Endothelial cell (in vitro differentiated cells): ENCODE data around the gene PPP6C. TPM values are rescaled to one million over a fixed set of nuclear protein-coding genes. Genes with fewer than 3 reads are reported as not detected.
"Not testable (repeated sequence)": the region's sequence is repeated elsewhere in the genome, so short reads cannot be mapped to it uniquely, and the experiment has no call there.

Experiments
- DNase-seq: peaks from one replicate; pipeline ENCODE4 v3.0.0; 2021; ENCODE audit warnings: low spot score
- H3K27ac Mint-ChIP-seq: one replicate; pipeline ENCODE4 v1.8.0; 2021; ENCODE audit warnings: mixed read lengths, inconsistent platforms; ENCODE audit not compliant: unreplicated experiment
- H3K27me3 Mint-ChIP-seq: one replicate; pipeline ENCODE4 v1.8.0; 2021; ENCODE audit warnings: mild to moderate bottlenecking, moderate library complexity, mixed read lengths, inconsistent platforms; ENCODE audit not compliant: unreplicated experiment
- H3K36me3 Mint-ChIP-seq: one replicate; pipeline ENCODE4 v1.8.0; 2021; ENCODE audit warnings: mild to moderate bottlenecking, low read depth, mixed read lengths, inconsistent platforms; ENCODE audit not compliant: unreplicated experiment
- H3K4me1 Mint-ChIP-seq: one replicate; pipeline ENCODE4 v1.8.0; 2021; ENCODE audit warnings: mild to moderate bottlenecking, mixed read lengths, inconsistent platforms; ENCODE audit not compliant: unreplicated experiment
- H3K4me3 Mint-ChIP-seq: one replicate; pipeline ENCODE4 v1.8.0; 2021; ENCODE audit warnings: mild to moderate bottlenecking, mixed read lengths, inconsistent platforms; ENCODE audit not compliant: unreplicated experiment
- H3K9me3 Mint-ChIP-seq: one replicate; pipeline ENCODE4 v1.8.0; 2021; ENCODE audit warnings: mixed read lengths, inconsistent platforms; ENCODE audit not compliant: unreplicated experiment
- CTCF ChIP-seq: fragments of 200-600 bp; sonication (generic); IDR thresholded peaks from one replicate; pipeline ENCODE4 v1.5.0; 2021; ENCODE audit warnings: antibody characterized with exemption; ENCODE audit not compliant: unreplicated experiment
- total RNA-seq: library from RNA; stranded (reverse); fragmentation: NEBNext Ultra II Directional; extraction: Animal tissue kit (Norgen Biotek cat#: 25700); gene quantifications from one replicate; pipeline ENCODE4 v1.2.1, GENCODE V29; 2021; ENCODE audit not compliant: unreplicated experiment

PPP6C gene
- total RNA-seq, 1 donor from 2014 or later: 46.0 TPM

DNA sequence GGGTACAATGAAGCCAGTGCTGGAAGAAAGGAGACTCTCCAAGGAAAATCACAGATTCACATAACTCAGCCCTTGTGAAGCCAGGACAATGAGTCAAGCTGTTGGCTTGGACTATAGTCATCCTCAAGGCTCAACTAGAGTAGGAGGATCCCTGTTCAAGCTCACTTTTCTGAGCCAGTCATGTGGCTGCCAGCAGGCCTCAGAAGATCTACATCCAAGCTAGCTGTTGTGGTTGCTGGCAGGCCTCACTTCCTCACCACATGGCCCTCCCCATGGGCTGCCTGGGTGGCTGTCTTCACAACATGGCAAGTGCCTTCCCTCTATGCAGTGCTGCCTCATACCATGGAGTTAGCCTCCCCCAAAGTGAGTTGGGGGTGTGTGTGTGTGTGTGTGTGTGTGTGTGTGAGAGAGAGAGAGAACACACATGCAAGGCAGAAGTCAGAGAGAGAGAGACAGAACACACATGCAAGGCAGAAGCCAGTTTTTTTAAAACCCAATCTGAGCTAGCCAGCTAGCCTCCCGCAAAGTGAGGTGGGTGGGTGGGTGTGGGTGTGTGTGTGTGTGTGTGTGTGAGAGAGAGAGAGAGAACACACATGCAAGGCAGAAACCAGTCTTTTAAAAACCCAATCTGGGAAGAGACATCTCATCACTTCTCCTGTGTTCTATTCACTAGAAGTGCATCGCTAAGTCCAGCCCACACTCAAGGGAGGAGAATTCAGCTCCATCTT lies 63.4 kb downstream of the PPP6C start:
- Mint-ChIP-seq H3K4me1 (peaks cover 1% of the 10 kb centered on the region), H3K27me3 (no peaks in the 10 kb centered on the region), H3K36me3 (peaks cover 4% of the 10 kb centered on the region), H3K27ac (no peak overlapping the region), H3K9me3 (no peaks in the 10 kb centered on the region), H3K4me3 (no peak overlapping the region)
- no peak for TF ChIP-seq CTCF
- no peak for DNase-seq

- H3K27ac Mint-ChIP-seq: no peak overlapping the region
- no peak overlapping the region for H3K4me3 Mint-ChIP-seq
- DNase-seq: no peak
- H3K9me3 Mint-ChIP-seq: no peaks in the 10 kb centered on the region
- TF ChIP-seq CTCF: no peak
- peaks cover 2% of the 10 kb centered on the region for H3K4me1 Mint-ChIP-seq
- H3K36me3 Mint-ChIP-seq: peaks cover 4% of the 10 kb centered on the region
- no peaks in the 10 kb centered on the region for H3K27me3 Mint-ChIP-seq
Measured at GRCh38 chr9:125125523-125125922, 64.1 kb downstream of the PPP6C start.

- Mint-ChIP-seq H3K4me1 (peaks cover 2% of the 10 kb centered on the region), H3K9me3 (no peaks in the 10 kb centered on the region), H3K4me3 (no peak overlapping the region), H3K27me3 (no peaks in the 10 kb centered on the region), H3K27ac (peak overlapping the region; percentile 42), H3K36me3 (peaks cover 9% of the 10 kb centered on the region)
- no peak for DNase-seq
- no peak for TF ChIP-seq CTCF
Measured at GRCh38 chr9:125121146-125121545, 68.5 kb downstream of the PPP6C start.

DNA sequence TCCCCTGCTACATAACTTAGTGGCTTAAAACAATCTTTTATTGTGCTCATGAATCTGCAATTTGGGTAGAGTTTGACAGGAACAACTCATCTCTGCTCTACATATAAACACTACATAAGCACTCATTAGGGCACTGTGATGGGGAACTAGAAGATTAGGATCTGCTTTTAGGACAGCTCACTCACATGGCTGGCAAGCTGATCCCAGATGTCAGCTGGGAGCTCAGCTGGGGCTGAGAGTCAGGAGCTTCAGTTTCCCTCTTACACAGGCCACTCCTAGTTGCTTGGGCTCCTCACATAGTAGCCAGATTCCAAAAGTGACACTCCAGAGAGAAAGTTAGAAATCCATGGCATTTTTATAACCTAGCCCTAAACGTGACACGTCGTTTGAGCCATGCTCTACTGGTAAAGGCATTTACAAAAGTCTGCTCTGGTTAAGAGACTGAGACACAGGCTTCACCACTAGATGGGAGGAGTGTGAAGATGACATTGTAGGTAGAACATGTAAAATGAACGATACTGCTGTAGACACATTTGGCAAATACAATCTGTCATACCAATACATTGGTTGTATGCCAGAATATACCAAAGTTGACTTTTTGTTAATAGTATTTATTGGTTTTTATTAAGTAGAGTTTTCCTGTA lies 69.8 kb downstream of the PPP6C start:
- H3K4me3 Mint-ChIP-seq: no peak overlapping the region
- no peaks in the 10 kb centered on the region for H3K27me3 Mint-ChIP-seq
- H3K27ac Mint-ChIP-seq: no peak overlapping the region
- H3K4me1 Mint-ChIP-seq: peaks cover 2% of the 10 kb centered on the region
- H3K36me3 Mint-ChIP-seq: peaks cover 9% of the 10 kb centered on the region
- no peak for DNase-seq
- no peak for TF ChIP-seq CTCF
- H3K9me3 Mint-ChIP-seq: no peaks in the 10 kb centered on the region

DNA sequence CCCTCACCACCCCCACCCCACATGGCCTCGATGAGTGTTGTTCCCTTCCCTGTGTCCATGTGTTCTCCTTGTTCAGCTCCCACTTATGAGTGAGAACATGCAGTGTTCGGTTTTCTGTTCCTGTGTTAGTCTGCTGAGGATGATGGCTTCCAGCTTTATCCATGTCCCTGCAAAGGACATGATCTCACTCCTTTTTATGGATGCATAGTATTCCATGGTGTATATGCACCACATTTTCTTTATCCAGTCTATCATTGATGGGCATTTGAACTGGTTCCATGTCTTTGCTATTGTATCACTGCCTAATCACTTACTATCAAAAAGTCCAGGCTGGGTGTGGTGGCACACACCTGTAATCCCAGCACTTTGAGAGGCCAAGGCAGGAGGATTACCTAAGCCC lies 70.9 kb downstream of the PPP6C start:
- not testable (repeated sequence) for H3K36me3 Mint-ChIP-seq, H3K4me3 Mint-ChIP-seq, H3K9me3 Mint-ChIP-seq, DNase-seq, H3K27ac Mint-ChIP-seq, H3K27me3 Mint-ChIP-seq, H3K4me1 Mint-ChIP-seq

GRCh38 chr9:125114503-125114902 lies 75.1 kb downstream of the PPP6C start:
- not testable (repeated sequence) for H3K9me3 Mint-ChIP-seq, H3K4me1 Mint-ChIP-seq, H3K27ac Mint-ChIP-seq, DNase-seq, H3K4me3 Mint-ChIP-seq, H3K27me3 Mint-ChIP-seq
- H3K36me3 Mint-ChIP-seq: peaks cover 23% of the 10 kb centered on the region
